H1 (cell line): ENCODE measurements around the gene USH2A. TPM values are rescaled to one million over a fixed set of nuclear protein-coding genes. Genes with fewer than 3 reads are reported as not detected.

Source experiments
- CTCF ChIA-PET: fragments of 300-600 bp; sonication (Branson Sonifier 250); formaldehyde crosslinking; loops from one replicate; lab custom pipeline; 2021; ENCODE audit not compliant: partially characterized antibody; lab: Charles Lee
- POLR2A ChIA-PET: fragments of 300-600 bp; sonication (Branson Sonifier 250); formaldehyde crosslinking; loops from one replicate; lab custom pipeline; 2021; ENCODE audit warnings: inconsistent platforms; ENCODE audit not compliant: partially characterized antibody; lab: Charles Lee
- DNase-seq, 2 experiments: peaks; one replicate each; pipeline versions ENCODE4 v3.0.0 to v3.0.0-alpha.2; 2010 to 2022; ENCODE audit warnings: low spot score in 2 of 2, low read depth in 1 of 2, mixed read lengths in 1 of 2
- FAIRE-seq: peaks from 2 replicates; lab custom pipeline; 2011; peaks lifted over from hg19 to GRCh38; lab: Jason Lieb, UNC
- H2AFZ ChIP-seq: 2 replicates; pipeline ENCODE4 v1.8.1; 2012; ENCODE audit warnings: low read length, inconsistent platforms
- H2AK5ac ChIP-seq: 2 replicates; pipeline ENCODE4 v1.6.1; 2013; ENCODE audit warnings: low read depth, low read length
- H2BK120ac ChIP-seq: replicated peaks from 2 replicates; pipeline ENCODE3; 2013; ENCODE audit warnings: low read depth, low read length, inconsistent platforms
- H2BK12ac ChIP-seq: 2 replicates; pipeline ENCODE4 v1.6.1; 2013; ENCODE audit warnings: low read depth, low read length
- H2BK15ac ChIP-seq: 2 replicates; pipeline ENCODE4 v1.6.1; 2013; ENCODE audit warnings: low read length
- H2BK20ac ChIP-seq: 2 replicates; pipeline ENCODE4 v1.6.1; 2013; ENCODE audit warnings: low read length
- H2BK5ac ChIP-seq: 2 replicates; pipeline ENCODE4 v1.6.1; 2013; ENCODE audit warnings: low read depth, low read length
- H3K14ac ChIP-seq: 2 replicates; pipeline ENCODE4 v1.6.1; 2013; ENCODE audit warnings: inconsistent platforms; ENCODE audit not compliant: insufficient read length
- H3K18ac ChIP-seq: 2 replicates; pipeline ENCODE4 v1.6.1; 2013; ENCODE audit warnings: low read length; ENCODE audit errors: extremely low read depth
- H3K23ac ChIP-seq: 2 replicates; pipeline ENCODE4 v1.6.1; 2013; ENCODE audit warnings: inconsistent platforms; ENCODE audit not compliant: insufficient read length
- H3K23me2 ChIP-seq: 2 replicates; pipeline ENCODE4 v1.6.1; 2013; ENCODE audit warnings: low read depth, low read length
- H3K27ac ChIP-seq: 2 replicates; pipeline ENCODE4 v1.6.1; 2011; ENCODE audit warnings: low read depth, low read length, inconsistent platforms
- H3K27me3 ChIP-seq, 4 experiments: replicated peaks in 1 of 4; 1 replicate in 1 of 4; 2 replicates in 3 of 4; pipeline versions ENCODE4 v1.6.1 to v1.8.1; 2011 to 2013; ENCODE audit warnings: low read length in 3 of 4, mild to moderate bottlenecking in 3 of 4, inconsistent platforms in 2 of 4, mixed read lengths in 2 of 4, moderate library complexity in 1 of 4; ENCODE audit not compliant: control insufficient read depth in 3 of 4, insufficient read depth in 3 of 4; ENCODE audit errors: extremely low read depth in 1 of 4
- H3K36me3 ChIP-seq, 4 experiments: 2 replicates each; pipeline versions ENCODE4 v1.6.1 to v1.8.1; 2011 to 2013; ENCODE audit warnings: mild to moderate bottlenecking in 4 of 4, low read length in 3 of 4, moderate library complexity in 2 of 4, control low read depth in 1 of 4, inconsistent platforms in 1 of 4; ENCODE audit not compliant: insufficient read depth in 4 of 4, control insufficient read depth in 2 of 4
- H3K4ac ChIP-seq: replicated peaks from 2 replicates; pipeline ENCODE3; 2013; ENCODE audit warnings: low read length, low read depth, mixed read lengths, inconsistent platforms; ENCODE audit not compliant: insufficient read length
- H3K4me1 ChIP-seq, 4 experiments: replicated peaks in 1 of 4; 1 replicate in 1 of 4; 2 replicates in 3 of 4; pipeline versions ENCODE4 v1.6.1 to v1.8.1; 2011 to 2013; ENCODE audit warnings: low read length in 3 of 4, inconsistent platforms in 2 of 4, mixed read lengths in 1 of 4; ENCODE audit not compliant: insufficient read depth in 4 of 4, control insufficient read depth in 3 of 4
- H3K4me2 ChIP-seq, 2 experiments: 2 replicates each; pipeline versions ENCODE4 v1.6.1 to v1.8.1; 2011 to 2013; ENCODE audit warnings: low read depth in 2 of 2, low read length in 2 of 2, control low read depth in 1 of 2, inconsistent platforms in 1 of 2, mild to moderate bottlenecking in 1 of 2; ENCODE audit not compliant: insufficient read depth in 1 of 2
- H3K4me3 ChIP-seq, 4 experiments: fragments of 200-600, 300-600 bp in 1 of 4; sonication (generic), shearing (Covaris generic), sonication (Bioruptor Twin) in 1 of 4; 2 replicates each; pipeline versions ENCODE4 v1.5.1 to v1.8.1; 2011 to 2016; ENCODE audit warnings: low read length in 4 of 4, low read depth in 3 of 4, control low read depth in 2 of 4, inconsistent platforms in 2 of 4, mild to moderate bottlenecking in 2 of 4, mixed read lengths in 1 of 4, moderate library complexity in 1 of 4; ENCODE audit not compliant: insufficient read depth in 2 of 4; ENCODE audit errors: extremely low read depth in 1 of 4
- H3K56ac ChIP-seq: replicated peaks from 2 replicates; pipeline ENCODE3; 2013; ENCODE audit warnings: low read depth, mild to moderate bottlenecking, mixed read lengths, low read length, inconsistent platforms; ENCODE audit not compliant: insufficient read length
- H3K79me1 ChIP-seq: 2 replicates; pipeline ENCODE4 v1.6.1; 2013; ENCODE audit warnings: low read depth, low read length, control low read depth
- H3K79me2 ChIP-seq, 2 experiments: 2 replicates each; pipeline versions ENCODE4 v1.6.1 to v1.8.1; 2012 to 2013; ENCODE audit warnings: low read length in 2 of 2, mild to moderate bottlenecking in 2 of 2, inconsistent platforms in 1 of 2; ENCODE audit not compliant: insufficient read depth in 2 of 2, control insufficient read depth in 1 of 2
- H3K9ac ChIP-seq, 4 experiments: replicated peaks in 1 of 4; 1 replicate in 1 of 4; 2 replicates in 3 of 4; pipeline versions ENCODE4 v1.6.1 to v1.8.1; 2011 to 2013; ENCODE audit warnings: low read depth in 3 of 4, low read length in 3 of 4, control low read depth in 2 of 4, mild to moderate bottlenecking in 2 of 4, moderate library complexity in 2 of 4, inconsistent platforms in 1 of 4; ENCODE audit errors: extremely low read depth in 1 of 4
- H3K9me3 ChIP-seq, 2 experiments: 2 replicates each; pipeline versions ENCODE4 v1.6.1 to v1.8.1; 2012 to 2013; ENCODE audit warnings: mild to moderate bottlenecking in 2 of 2, moderate library complexity in 2 of 2, control low read depth in 1 of 2, inconsistent platforms in 1 of 2, low read depth in 1 of 2, low read length in 1 of 2, mixed read lengths in 1 of 2; ENCODE audit not compliant: insufficient read depth in 2 of 2
- H4K20me1 ChIP-seq, 2 experiments: replicated peaks in 1 of 2; 2 replicates each; pipeline versions ENCODE3 to v1.8.1; 2011 to 2013; ENCODE audit warnings: inconsistent platforms in 2 of 2, low read length in 2 of 2, mild to moderate bottlenecking in 1 of 2; ENCODE audit not compliant: insufficient read depth in 2 of 2, control insufficient read depth in 1 of 2
- H4K5ac ChIP-seq: 2 replicates; pipeline ENCODE4 v1.6.1; 2013; ENCODE audit warnings: low read length, low read depth, mixed read lengths, inconsistent platforms; ENCODE audit not compliant: insufficient read length
- H4K8ac ChIP-seq: 2 replicates; pipeline ENCODE4 v1.8.0; 2013; ENCODE audit warnings: mild to moderate bottlenecking, moderate library complexity, low read length, inconsistent platforms; ENCODE audit not compliant: insufficient read depth; ENCODE audit errors: extremely low read depth
- H4K91ac ChIP-seq: replicated peaks from 2 replicates; pipeline ENCODE3; 2013; ENCODE audit warnings: low read length, mixed read lengths, inconsistent platforms; ENCODE audit not compliant: insufficient read length
- BCL11A ChIP-seq, 2 experiments: IDR thresholded peaks; one replicate each; pipeline ENCODE4 v1.6.1; 2011; ENCODE audit warnings: low read depth in 2 of 2, low read length in 2 of 2, mild to moderate bottlenecking in 2 of 2
- BRCA1 ChIP-seq: IDR thresholded peaks from 2 replicates; pipeline ENCODE4 v1.6.1; 2012; ENCODE audit warnings: low read depth, low read length, improper control_type of control experiment
- CEBPB ChIP-seq: IDR thresholded peaks from 2 replicates; pipeline ENCODE4 v1.6.1; 2012; ENCODE audit warnings: low read depth, low read length
- CTBP2 ChIP-seq: IDR thresholded peaks from 2 replicates; pipeline ENCODE4 v1.7.0; 2011; ENCODE audit warnings: borderline replicate concordance, mild to moderate bottlenecking, moderate library complexity, mixed read lengths, low read length; ENCODE audit not compliant: insufficient read depth, insufficient read length
- GABPA ChIP-seq: IDR thresholded peaks from 2 replicates; pipeline ENCODE4 v1.6.1; 2011; ENCODE audit warnings: mild to moderate bottlenecking, low read length, moderate library complexity, borderline replicate concordance; ENCODE audit not compliant: insufficient read depth
- MAFK ChIP-seq: IDR thresholded peaks from 2 replicates; pipeline ENCODE4 v1.6.1; 2012; ENCODE audit warnings: low read depth, mild to moderate bottlenecking, improper control_type of control experiment, low read length
- RNF2 ChIP-seq: fragments of 200-900, 300-1000 bp; sonication (generic); IDR thresholded peaks from 2 replicates; pipeline ENCODE4 v1.7.1; 2016; ENCODE audit warnings: borderline replicate concordance, low read depth, mild to moderate bottlenecking, antibody characterized with exemption, low read length; ENCODE audit not compliant: poor library complexity, severe bottlenecking; ENCODE audit errors: missing control alignments
- SIN3A ChIP-seq, 2 experiments: IDR thresholded peaks in 1 of 2; conservative IDR thresholded peaks in 1 of 2; 2 replicates each; pipeline ENCODE4 v1.6.1; 2011 to 2012; ENCODE audit warnings: low read length in 2 of 2, improper control_type of control experiment in 1 of 2, low read depth in 1 of 2, mild to moderate bottlenecking in 1 of 2
- SRF ChIP-seq: IDR thresholded peaks from 2 replicates; pipeline ENCODE4 v1.6.1; 2011; ENCODE audit warnings: mild to moderate bottlenecking, low read depth, low read length, moderate library complexity
- TCF12 ChIP-seq: IDR thresholded peaks from 2 replicates; pipeline ENCODE4 v1.6.1; 2011; ENCODE audit warnings: low read depth, mild to moderate bottlenecking, low read length
- ZNF274 ChIP-seq: IDR thresholded peaks from 2 replicates; pipeline ENCODE4 v1.7.0; 2012; ENCODE audit warnings: low read length, borderline replicate concordance; ENCODE audit errors: extremely low read depth
- WGBS, 2 experiments: shearing (Covaris generic) in 1 of 2; methylation state at CpG; one replicate each; pipeline versions ENCODE4 v1.1.6 to v1.1.7; 2013 to 2015; ENCODE audit warnings: low lambda C conversion rate in 2 of 2, mixed read lengths in 2 of 2, inconsistent platforms in 1 of 2, low coverage in 1 of 2, missing lambda C conversion rate in 1 of 2; ENCODE audit not compliant: insufficient replicate concordance in 2 of 2, insufficient coverage in 1 of 2, insufficient read length in 1 of 2; ENCODE audit errors: extremely low coverage in 1 of 2, missing lambda C conversion rate in 1 of 2; 5-methylcytosine and 5-hydroxymethylcytosine counted together
- polyA plus RNA-seq, 7 experiments: library from polyadenylated mRNA; depleted of rRNA in 3 of 7; stranded (reverse) in 5 of 7; unstranded in 2 of 7; fragments of >200 nt in 5 of 7; fragments of 200-250 nt in 2 of 7; gene quantifications; 1 replicate in 5 of 7; 2 replicates in 1 of 7; 4 replicates in 1 of 7; pipeline versions ENCODE4 v1.2.1 to v1.2.3, GENCODE V29; 2011 to 2013; ENCODE audit warnings: missing spikeins in 2 of 7, mixed read lengths in 2 of 7
- total RNA-seq: library from RNA; stranded (reverse); fragmentation: NEBNext Ultra II Directional; extraction: Animal tissue kit (Norgen Biotek cat#: 25700); gene quantifications from 2 replicates; pipeline ENCODE4 v1.2.1, GENCODE V29; 2021
- TF ChIP-seq, protein P1 (sequence below): IDR thresholded peaks from 2 replicates; pipeline ENCODE4 v1.6.1; 2011; ENCODE audit warnings: low read depth, mild to moderate bottlenecking, low read length; ENCODE audit not compliant: insufficient read depth

Gene USH2A
- total and polyA plus RNA-seq, 2 of the 8 experiments (the other 6 are each of a cell fraction or from before 2014, with no cell fraction given), result 0.02 to 0.17 TPM

DNA sequence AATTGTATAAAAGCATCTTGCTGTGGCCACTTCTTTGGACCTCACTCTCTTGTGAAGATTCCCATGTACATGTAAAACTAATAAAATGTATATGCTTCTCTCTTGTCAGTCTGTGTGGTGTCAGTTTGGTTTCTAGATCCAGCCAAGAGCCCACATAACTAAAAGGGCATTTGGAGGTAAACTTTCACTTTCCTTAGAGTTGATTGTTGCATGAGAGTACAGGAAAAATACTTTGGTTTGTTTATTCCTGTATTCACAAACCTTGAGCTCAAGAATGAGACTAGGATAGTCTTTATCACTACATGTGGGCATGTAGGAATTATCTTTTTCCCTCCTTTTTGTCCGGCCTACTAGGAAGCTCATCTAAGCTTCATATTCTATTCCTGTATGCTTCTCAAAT lies 805.3 kb downstream of the USH2A start:
- no peaks in the 10 kb centered on the region for H3K27me3 ChIP-seq
- ChIA-PET POLR2A (interaction anchor here (0.7 to 1.4 kb wide), 2 partner anchors 9 to 50 kb away, joined by 4 to 6 read pairs; partner anchors contain the start of gene KCTD3), CTCF (interaction anchor here (1.2 to 1.3 kb wide), 2 partner anchors 8 to 12 kb away, joined by 3 read pairs; no protein-coding TSS in a partner anchor)
- no peak overlapping the region for H2AK5ac ChIP-seq
- H3K4me2 ChIP-seq, result no peak overlapping the region
- H3K23me2 ChIP-seq, result no peaks in the 10 kb centered on the region
- no peak overlapping the region for H2BK12ac ChIP-seq
- no peaks in the 10 kb centered on the region for H4K20me1 ChIP-seq
- DNase-seq (no peak), FAIRE-seq (no peak)
- no peak overlapping the region for H4K91ac ChIP-seq
- no peak overlapping the region for H2BK15ac ChIP-seq
- H3K9ac ChIP-seq, result no peak overlapping the region
- no peaks in the 10 kb centered on the region for H3K79me1 ChIP-seq
- no peak overlapping the region for H4K8ac ChIP-seq
- no peak overlapping the region for H3K14ac ChIP-seq
- H3K23ac ChIP-seq, result no peak overlapping the region
- H2BK120ac ChIP-seq, result no peak overlapping the region
- no peak overlapping the region for H2AFZ ChIP-seq
- H3K18ac ChIP-seq, result no peak overlapping the region
- peaks cover 0 to 6% (median 0%) of the 10 kb centered on the region in 4 experiments; a peak in 2 of 7 replicates for H3K4me1 ChIP-seq
- no peak overlapping the region for H2BK20ac ChIP-seq
- WGBS, 2 experiments, result 80% methylated on average over 1 of the region's 1 CpG; no CpG with 5 or more reads in 1 of the 2 experiments
- no peak overlapping the region for H3K56ac ChIP-seq
- H3K9me3 ChIP-seq, result no peaks in the 10 kb centered on the region
- peaks cover 0 to 11% of the 10 kb centered on the region in 2 experiments; a peak in 1 of 4 replicates for H3K79me2 ChIP-seq
- no peak overlapping the region for H4K5ac ChIP-seq
- H3K27ac ChIP-seq, result no peak overlapping the region
- peaks cover 0 to 26% (median 14%) of the 10 kb centered on the region in 4 experiments; a peak in 5 of 8 replicates for H3K36me3 ChIP-seq
- H3K4ac ChIP-seq, result no peak overlapping the region
- no peak overlapping the region for H2BK5ac ChIP-seq
- no peak overlapping the region for H3K4me3 ChIP-seq
- TF ChIP-seq CTBP2, result no peak
- no peak for TF ChIP-seq SIN3A (conservative IDR thresholded peaks at IDR 0.05 in 1 of 2, IDR thresholded peaks at IDR 0.05 in 1 of 2; ENCODE audit: low read depth in 1 of 2, low read length in 2 of 2)
- no peak for TF ChIP-seq MAFK
- TF ChIP-seq BCL11A (IDR thresholded peaks at IDR 0.05; ENCODE audit: low read depth in 2 of 2, low read length in 2 of 2), result no peak
- no peak for TF ChIP-seq RNF2
- TF ChIP-seq, protein P1, sequence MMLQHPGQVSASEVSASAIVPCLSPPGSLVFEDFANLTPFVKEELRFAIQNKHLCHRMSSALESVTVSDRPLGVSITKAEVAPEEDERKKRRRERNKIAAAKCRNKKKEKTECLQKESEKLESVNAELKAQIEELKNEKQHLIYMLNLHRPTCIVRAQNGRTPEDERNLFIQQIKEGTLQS, result no peak
- no peak for TF ChIP-seq BRCA1
- TF ChIP-seq ZNF274, result no peak
- no peak for TF ChIP-seq GABPA
- TF ChIP-seq SRF, result no peak
- TF ChIP-seq CEBPB, result no peak
- no peak for TF ChIP-seq TCF12
